ENCODE data around the gene KIAA1755. TPM values are rescaled to one million over a fixed set of nuclear protein-coding genes. Genes with fewer than 3 reads are reported as not detected.

KIAA1755 gene
- total and polyA plus RNA-seq, 2 donors (not counting 1 experiment from before 2014, with no cell fraction given) = not detected

- Mint-ChIP-seq H3K27me3 (no peaks in the 10 kb centered on the region), H3K4me3 (no peak overlapping the region), H3K4me1 (peaks cover 5% of the 10 kb centered on the region), H3K9me3 (ENCODE audit: insufficient read depth) (no peaks in the 10 kb centered on the region), H3K27ac (no peak overlapping the region)
- ATAC-seq (ENCODE audit: low read depth) (no peak), DNase-seq (no peak)
- Histone ChIP-seq H3K36me3 (replicated peaks in 1 of 2; ENCODE audit: control extremely low read depth in 1 of 2, control insufficient read depth in 1 of 2, extremely low read depth in 1 of 2, insufficient read depth in 2 of 2, low read length in 1 of 2) (no peaks in the 10 kb centered on the region), H3K4me3 (ENCODE audit: control extremely low read depth in 1 of 5, extremely low read depth in 1 of 5, insufficient read depth in 1 of 5, low read depth in 2 of 5, low read length in 4 of 5) (no peak overlapping the region), H3K4me2 (replicated peaks; ENCODE audit: low read depth, low read length, poor library complexity, severe bottlenecking) (no peak overlapping the region), H3K27me3 (replicated peaks in 1 of 4; ENCODE audit: control extremely low read depth in 1 of 4, control insufficient read depth in 3 of 4, insufficient read depth in 4 of 4, low read length in 3 of 4) (no peaks in the 10 kb centered on the region), H3K79me2 (ENCODE audit: control insufficient read depth, insufficient read depth, low read length) (no peaks in the 10 kb centered on the region), H3K27ac (ENCODE audit: low read length in 2 of 2) (no peak overlapping the region), H3K4me1 (ENCODE audit: control insufficient read depth in 2 of 2, insufficient read depth in 2 of 2, low read length in 2 of 2) (peaks cover 0 to 4% of the 10 kb centered on the region in 2 donors), H3K9me3 (ENCODE audit: control extremely low read depth in 1 of 3, control insufficient read depth in 2 of 3, insufficient read depth in 1 of 3, low read length in 2 of 3) (no peaks in the 10 kb centered on the region), H3K9ac (ENCODE audit: low read length) (no peak overlapping the region), H4K20me1 (ENCODE audit: control insufficient read depth, insufficient read depth, low read length, poor library complexity, severe bottlenecking) (no peaks in the 10 kb centered on the region), H2AFZ (ENCODE audit: insufficient read depth, low read depth, low read length, poor library complexity, severe bottlenecking) (no peak overlapping the region)
- TF ChIP-seq EZH2 (IDR thresholded peaks at IDR 0.05; ENCODE audit: borderline replicate concordance, insufficient read depth, low read depth, low read length, poor library complexity, severe bottlenecking) (no peak), CTCF (IDR thresholded peaks at IDR 0.05) (no peak)
- ChIA-PET POLR2A (no interaction called here), CTCF (interaction anchor here (1.0 to 16.2 kb wide), 4 partner anchors 20 to 193 kb away, joined by 3 to 494 read pairs (median 92); no protein-coding TSS in a partner anchor)
- intact Hi-C loops (cut with micrococcal nuclease) = no loop called here
- WGBS (ENCODE audit: insufficient coverage) = 97% methylated on average over 7 of the region's 7 CpGs
Observed at GRCh38 chr20:38218566-38218885, 42.0 kb downstream of the KIAA1755 start.

- Histone ChIP-seq H3K27ac (ENCODE audit: low read length in 2 of 2) (no peak overlapping the region), H3K36me3 (replicated peaks in 1 of 2; ENCODE audit: control extremely low read depth in 1 of 2, control insufficient read depth in 1 of 2, extremely low read depth in 1 of 2, insufficient read depth in 2 of 2, low read length in 1 of 2) (no peaks in the 10 kb centered on the region), H3K9ac (ENCODE audit: low read length) (no peak overlapping the region), H3K27me3 (replicated peaks in 1 of 4; ENCODE audit: control extremely low read depth in 1 of 4, control insufficient read depth in 3 of 4, insufficient read depth in 4 of 4, low read length in 3 of 4) (no peaks in the 10 kb centered on the region), H3K4me2 (replicated peaks; ENCODE audit: low read depth, low read length, poor library complexity, severe bottlenecking) (no peak overlapping the region), H4K20me1 (ENCODE audit: control insufficient read depth, insufficient read depth, low read length, poor library complexity, severe bottlenecking) (no peaks in the 10 kb centered on the region), H3K4me3 (ENCODE audit: control extremely low read depth in 1 of 5, extremely low read depth in 1 of 5, insufficient read depth in 1 of 5, low read depth in 2 of 5, low read length in 4 of 5) (no peak overlapping the region), H2AFZ (ENCODE audit: insufficient read depth, low read depth, low read length, poor library complexity, severe bottlenecking) (no peak overlapping the region), H3K9me3 (ENCODE audit: control extremely low read depth in 1 of 3, control insufficient read depth in 2 of 3, insufficient read depth in 1 of 3, low read length in 2 of 3) (no peaks in the 10 kb centered on the region), H3K4me1 (ENCODE audit: control insufficient read depth in 2 of 2, insufficient read depth in 2 of 2, low read length in 2 of 2) (peaks cover 0 to 4% of the 10 kb centered on the region in 2 donors), H3K79me2 (ENCODE audit: control insufficient read depth, insufficient read depth, low read length) (no peaks in the 10 kb centered on the region)
- no peaks in the 10 kb centered on the region for H3K9me3 Mint-ChIP-seq (ENCODE audit: insufficient read depth)
- no peak overlapping the region for H3K27ac Mint-ChIP-seq
- WGBS (ENCODE audit: insufficient coverage) = 99% methylated on average over 8 of the region's 15 CpGs
- TF ChIP-seq EZH2 (IDR thresholded peaks at IDR 0.05; ENCODE audit: borderline replicate concordance, insufficient read depth, low read depth, low read length, poor library complexity, severe bottlenecking) (no peak), CTCF (IDR thresholded peaks at IDR 0.05) (no peak)
- peaks cover 5% of the 10 kb centered on the region for H3K4me1 Mint-ChIP-seq
- ChIA-PET CTCF (interaction anchor here (9.8 to 16.2 kb wide), 2 partner anchors 143 to 158 kb away, joined by 122 to 494 read pairs; no protein-coding TSS in a partner anchor), POLR2A (no interaction called here)
- no peak overlapping the region for H3K4me3 Mint-ChIP-seq
- ATAC-seq (ENCODE audit: low read depth) (no peak), DNase-seq (no peak)
- intact Hi-C loops (cut with micrococcal nuclease) = no loop called here
- no peaks in the 10 kb centered on the region for H3K27me3 Mint-ChIP-seq
Observed at GRCh38 chr20:38217791-38218565, 42.6 kb downstream of the KIAA1755 start.
